Measurements from ENCODE around the gene RHAG.

The RHAG gene

GRCh38 chr6:49648036-49648435, 11.4 kb upstream of the RHAG start:
- H3K27ac ChIP-seq = no peak overlapping the region
- H3K4me2 ChIP-seq (ENCODE audit: low read length) = no peak overlapping the region
- TF ChIP-seq CTCF (IDR thresholded peaks at IDR 0.05) = no peak

GRCh38 chr6:49647476-49647875, 10.8 kb upstream of the RHAG start:
- Histone ChIP-seq H3K4me2 (ENCODE audit: low read length) (no peak overlapping the region), H3K9ac (no peak overlapping the region), H3K36me3 (ENCODE audit: control insufficient read depth, insufficient read depth, low read length) (no peaks in the 10 kb centered on the region), H3K27me3 (ENCODE audit: control insufficient read depth, insufficient read depth, low read length) (no peaks in the 10 kb centered on the region), H3K79me2 (no peaks in the 10 kb centered on the region), H2AFZ (no peak overlapping the region), H3K4me3 (ENCODE audit: low read depth, low read length) (no peak overlapping the region), H3K27ac (no peak overlapping the region), H3K4me1 (no peaks in the 10 kb centered on the region), H3K9me3 (ENCODE audit: control insufficient read depth, low read length) (no peaks in the 10 kb centered on the region)
- TF ChIP-seq CTCF (IDR thresholded peaks at IDR 0.05) = no peak

More at GRCh38 chr6:49648036-49648435, 11.4 kb upstream of the RHAG start:
- H3K9ac ChIP-seq = no peak overlapping the region
- H3K4me3 ChIP-seq (ENCODE audit: low read depth, low read length) = no peak overlapping the region
- H3K9me3 ChIP-seq (ENCODE audit: control insufficient read depth, low read length) = no peaks in the 10 kb centered on the region
- no peaks in the 10 kb centered on the region for H3K79me2 ChIP-seq
- H2AFZ ChIP-seq = no peak overlapping the region
- no peaks in the 10 kb centered on the region for H3K27me3 ChIP-seq (ENCODE audit: control insufficient read depth, insufficient read depth, low read length)
- H3K4me1 ChIP-seq = no peaks in the 10 kb centered on the region
- H3K36me3 ChIP-seq (ENCODE audit: control insufficient read depth, insufficient read depth, low read length) = no peaks in the 10 kb centered on the region

GRCh38 chr6:49646942-49647341, 10.3 kb upstream of the RHAG start:
- no peaks in the 10 kb centered on the region for H3K36me3 ChIP-seq (ENCODE audit: control insufficient read depth, insufficient read depth, low read length)
- H3K4me2 ChIP-seq (ENCODE audit: low read length) = no peak overlapping the region
- H3K27me3 ChIP-seq (ENCODE audit: control insufficient read depth, insufficient read depth, low read length) = no peaks in the 10 kb centered on the region
- H3K79me2 ChIP-seq = no peaks in the 10 kb centered on the region
- no peaks in the 10 kb centered on the region for H3K9me3 ChIP-seq (ENCODE audit: control insufficient read depth, low read length)
- H3K9ac ChIP-seq = no peak overlapping the region
- H3K27ac ChIP-seq = no peak overlapping the region
- no peak overlapping the region for H2AFZ ChIP-seq
- H3K4me3 ChIP-seq (ENCODE audit: low read depth, low read length) = no peak overlapping the region
- TF ChIP-seq CTCF (IDR thresholded peaks at IDR 0.05) = no peak
- no peaks in the 10 kb centered on the region for H3K4me1 ChIP-seq

- no peak overlapping the region for H3K4me2 ChIP-seq (ENCODE audit: low read length)
- no peak overlapping the region for H3K4me3 ChIP-seq (ENCODE audit: low read depth, low read length)
- no peaks in the 10 kb centered on the region for H3K9me3 ChIP-seq (ENCODE audit: control insufficient read depth, low read length)
- no peaks in the 10 kb centered on the region for H3K79me2 ChIP-seq
- no peaks in the 10 kb centered on the region for H3K4me1 ChIP-seq
- no peak overlapping the region for H3K9ac ChIP-seq
- no peak overlapping the region for H2AFZ ChIP-seq
- H3K36me3 ChIP-seq (ENCODE audit: control insufficient read depth, insufficient read depth, low read length) = no peaks in the 10 kb centered on the region
- TF ChIP-seq CTCF (IDR thresholded peaks at IDR 0.05) = no peak
- no peak overlapping the region for H3K27ac ChIP-seq
- H3K27me3 ChIP-seq (ENCODE audit: control insufficient read depth, insufficient read depth, low read length) = no peaks in the 10 kb centered on the region
Measured at GRCh38 chr6:49646130-49646824, 9.6 kb upstream of the RHAG start.

- no peaks in the 10 kb centered on the region for H3K36me3 ChIP-seq (ENCODE audit: control insufficient read depth, insufficient read depth, low read length)
- H3K4me2 ChIP-seq (ENCODE audit: low read length) = no peak overlapping the region
- H3K27ac ChIP-seq = no peak overlapping the region
- no peaks in the 10 kb centered on the region for H3K79me2 ChIP-seq
- H3K4me1 ChIP-seq = no peaks in the 10 kb centered on the region
- H3K9ac ChIP-seq = no peak overlapping the region
- TF ChIP-seq CTCF (IDR thresholded peaks at IDR 0.05) = no peak
- H2AFZ ChIP-seq = no peak overlapping the region
- no peaks in the 10 kb centered on the region for H3K27me3 ChIP-seq (ENCODE audit: control insufficient read depth, insufficient read depth, low read length)
- H3K4me3 ChIP-seq (ENCODE audit: low read depth, low read length) = no peak overlapping the region
- H3K9me3 ChIP-seq (ENCODE audit: control insufficient read depth, low read length) = no peaks in the 10 kb centered on the region
Measured at GRCh38 chr6:49645139-49645538, 8.5 kb upstream of the RHAG start.

Measured in parathyroid adenoma (tissue), 2 donors.